ENCODE results near the gene TUFT1. TPM values are rescaled to one million over a fixed set of nuclear protein-coding genes. Genes with fewer than 3 reads are reported as not detected.

TUFT1 gene
- total and polyA plus RNA-seq, 9 of the 15 experiments (the other 6 are each of a cell fraction or from before 2014, with no cell fraction given) = 0.54 to 2.0 (median 1.7) TPM

DNA sequence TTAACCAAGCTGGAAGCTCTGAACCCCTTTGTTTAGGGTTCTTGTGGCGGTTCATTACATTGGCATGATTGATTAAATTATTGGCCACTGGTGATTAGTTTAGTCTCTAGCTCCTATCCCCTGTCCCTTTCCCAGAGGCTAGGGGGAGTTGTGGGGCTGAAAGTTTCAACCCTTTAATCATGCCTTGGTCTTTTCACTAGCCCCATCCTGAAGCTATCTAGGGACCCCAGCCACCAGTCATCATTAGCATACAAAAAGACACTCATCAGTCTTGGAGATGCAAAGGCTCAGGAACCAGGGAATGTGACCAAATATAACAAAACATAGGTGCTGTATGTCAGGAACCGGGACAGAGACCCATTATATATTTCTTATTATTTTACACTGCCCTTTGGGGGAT lies 37.1 kb downstream of the TUFT1 start (continued):
- TF ChIP-seq, protein P1, sequence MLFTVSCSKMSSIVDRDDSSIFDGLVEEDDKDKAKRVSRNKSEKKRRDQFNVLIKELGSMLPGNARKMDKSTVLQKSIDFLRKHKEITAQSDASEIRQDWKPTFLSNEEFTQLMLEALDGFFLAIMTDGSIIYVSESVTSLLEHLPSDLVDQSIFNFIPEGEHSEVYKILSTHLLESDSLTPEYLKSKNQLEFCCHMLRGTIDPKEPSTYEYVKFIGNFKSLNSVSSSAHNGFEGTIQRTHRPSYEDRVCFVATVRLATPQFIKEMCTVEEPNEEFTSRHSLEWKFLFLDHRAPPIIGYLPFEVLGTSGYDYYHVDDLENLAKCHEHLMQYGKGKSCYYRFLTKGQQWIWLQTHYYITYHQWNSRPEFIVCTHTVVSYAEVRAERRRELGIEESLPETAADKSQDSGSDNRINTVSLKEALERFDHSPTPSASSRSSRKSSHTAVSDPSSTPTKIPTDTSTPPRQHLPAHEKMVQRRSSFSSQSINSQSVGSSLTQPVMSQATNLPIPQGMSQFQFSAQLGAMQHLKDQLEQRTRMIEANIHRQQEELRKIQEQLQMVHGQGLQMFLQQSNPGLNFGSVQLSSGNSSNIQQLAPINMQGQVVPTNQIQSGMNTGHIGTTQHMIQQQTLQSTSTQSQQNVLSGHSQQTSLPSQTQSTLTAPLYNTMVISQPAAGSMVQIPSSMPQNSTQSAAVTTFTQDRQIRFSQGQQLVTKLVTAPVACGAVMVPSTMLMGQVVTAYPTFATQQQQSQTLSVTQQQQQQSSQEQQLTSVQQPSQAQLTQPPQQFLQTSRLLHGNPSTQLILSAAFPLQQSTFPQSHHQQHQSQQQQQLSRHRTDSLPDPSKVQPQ (CRISPR knock-in tag; IDR thresholded peaks at IDR 0.05; ENCODE audit: borderline replicate concordance) = no peak
- TF ChIP-seq ZNF134 (CRISPR knock-in tag; conservative IDR thresholded peaks at IDR 0.05) (no peak), ZNF253 (CRISPR knock-in tag; conservative IDR thresholded peaks at IDR 0.05) (no peak), ZFX (CRISPR knock-in tag; IDR thresholded peaks at IDR 0.05) (no peak), OTX1 (CRISPR knock-in tag; IDR thresholded peaks at IDR 0.05) (no peak), NELFE (IDR thresholded peaks at IDR 0.05; ENCODE audit: insufficient read depth, insufficient read length) (no peak)

DNA sequence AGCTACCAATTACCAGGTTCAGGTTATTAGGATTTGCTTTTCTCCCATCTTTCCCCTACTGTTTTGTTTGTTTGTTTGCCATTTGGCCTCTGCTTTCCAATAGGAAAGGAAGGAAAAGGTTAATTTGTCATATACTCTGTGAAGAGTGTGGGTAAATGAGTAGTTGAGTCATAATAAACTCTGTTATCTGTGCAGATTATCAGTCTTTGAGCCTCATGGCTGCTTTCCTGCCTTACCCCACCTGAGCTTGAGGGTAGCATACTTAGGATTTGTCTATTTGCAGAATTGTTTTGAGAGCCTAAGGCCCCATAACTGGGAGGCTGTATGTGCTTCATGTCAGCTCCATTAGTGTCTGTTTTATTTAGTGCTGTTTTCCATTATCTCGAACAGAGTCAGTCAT lies 38.8 kb downstream of the TUFT1 start:
- no peak overlapping the region for H3K4me2 ChIP-seq (ENCODE audit: insufficient read depth, low read length)
- ATAC-seq = no peak
- no peak overlapping the region for H3K4me3 ChIP-seq
- POLR2A ChIA-PET = interaction anchor here (0.6 to 1.6 kb wide), 6 partner anchors 10 to 253 kb away, joined by 3 to 7 read pairs (median 3); partner anchors contain the start of gene RORC
- intact Hi-C loops (cut with micrococcal nuclease) = loop anchor here (5.0 kb wide), 1 partner anchor 37 kb away; the partner anchor contains the start of gene TUFT1
- TF ChIP-seq NCOR1 (IDR thresholded peaks at IDR 0.05) = no peak
- no peak for TF ChIP-seq NBN (IDR thresholded peaks at IDR 0.05; ENCODE audit: low read depth)
- TF ChIP-seq ZBED1 (IDR thresholded peaks at IDR 0.05) = no peak
- no peak for TF ChIP-seq NFXL1 (CRISPR knock-in tag; IDR thresholded peaks at IDR 0.05)
- no peak for TF ChIP-seq TEAD2 (tag; IDR thresholded peaks at IDR 0.05)
- TF ChIP-seq PPARD (CRISPR knock-in tag; IDR thresholded peaks at IDR 0.05) = no peak
- TF ChIP-seq, protein P2, sequence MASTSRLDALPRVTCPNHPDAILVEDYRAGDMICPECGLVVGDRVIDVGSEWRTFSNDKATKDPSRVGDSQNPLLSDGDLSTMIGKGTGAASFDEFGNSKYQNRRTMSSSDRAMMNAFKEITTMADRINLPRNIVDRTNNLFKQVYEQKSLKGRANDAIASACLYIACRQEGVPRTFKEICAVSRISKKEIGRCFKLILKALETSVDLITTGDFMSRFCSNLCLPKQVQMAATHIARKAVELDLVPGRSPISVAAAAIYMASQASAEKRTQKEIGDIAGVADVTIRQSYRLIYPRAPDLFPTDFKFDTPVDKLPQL (IDR thresholded peaks at IDR 0.05; ENCODE audit: extremely low read depth, insufficient read length) = no peak
- no peak for TF ChIP-seq SMARCB1 (IDR thresholded peaks at IDR 0.05; ENCODE audit: insufficient read length, low read depth)
- TF ChIP-seq, protein P3, sequence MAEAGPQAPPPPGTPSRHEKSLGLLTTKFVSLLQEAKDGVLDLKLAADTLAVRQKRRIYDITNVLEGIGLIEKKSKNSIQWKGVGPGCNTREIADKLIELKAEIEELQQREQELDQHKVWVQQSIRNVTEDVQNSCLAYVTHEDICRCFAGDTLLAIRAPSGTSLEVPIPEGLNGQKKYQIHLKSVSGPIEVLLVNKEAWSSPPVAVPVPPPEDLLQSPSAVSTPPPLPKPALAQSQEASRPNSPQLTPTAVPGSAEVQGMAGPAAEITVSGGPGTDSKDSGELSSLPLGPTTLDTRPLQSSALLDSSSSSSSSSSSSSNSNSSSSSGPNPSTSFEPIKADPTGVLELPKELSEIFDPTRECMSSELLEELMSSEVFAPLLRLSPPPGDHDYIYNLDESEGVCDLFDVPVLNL (CRISPR knock-in tag; IDR thresholded peaks at IDR 0.05; ENCODE audit: low read depth) = no peak
- TF ChIP-seq NEUROD1 (IDR thresholded peaks at IDR 0.05; ENCODE audit: borderline replicate concordance, low read depth, low read length, partially characterized antibody) = no peak
- no peak for TF ChIP-seq ZNF143 (CRISPR knock-in tag; IDR thresholded peaks at IDR 0.05)
- TF ChIP-seq, protein P4, sequence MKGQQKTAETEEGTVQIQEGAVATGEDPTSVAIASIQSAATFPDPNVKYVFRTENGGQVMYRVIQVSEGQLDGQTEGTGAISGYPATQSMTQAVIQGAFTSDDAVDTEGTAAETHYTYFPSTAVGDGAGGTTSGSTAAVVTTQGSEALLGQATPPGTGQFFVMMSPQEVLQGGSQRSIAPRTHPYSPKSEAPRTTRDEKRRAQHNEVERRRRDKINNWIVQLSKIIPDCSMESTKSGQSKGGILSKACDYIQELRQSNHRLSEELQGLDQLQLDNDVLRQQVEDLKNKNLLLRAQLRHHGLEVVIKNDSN (CRISPR knock-in tag; IDR thresholded peaks at IDR 0.05) = no peak
- WGBS (ENCODE audit: insufficient coverage, low coverage, missing lambda C conversion rate) = 38% methylated on average over 1 of the region's 1 CpG
- no peaks in the 10 kb centered on the region; the same call in 2 of the 3 replicates for H3K36me3 ChIP-seq (ENCODE audit: control insufficient read depth, insufficient read depth, low read length)
- H3K27ac ChIP-seq (ENCODE audit: extremely low read depth, low read depth, low read length) = no peak overlapping the region
- DNase-seq (ENCODE audit: extremely low read depth in 1 of 4, low spot score in 3 of 4) = no peak
- H4K20me1 ChIP-seq (replicated peaks; ENCODE audit: control insufficient read depth, insufficient read depth, low read length) = no peaks in the 10 kb centered on the region
- in situ Hi-C loops (cut with MboI) = no loop called here
- FAIRE-seq = no peak
- no peaks in the 10 kb centered on the region for H3K79me2 ChIP-seq (ENCODE audit: control insufficient read depth, insufficient read depth, low read length)
- no peak overlapping the region for H2AFZ ChIP-seq (ENCODE audit: low read depth, low read length)
- no peaks in the 10 kb centered on the region for H3K9me3 ChIP-seq (replicated peaks; ENCODE audit: control insufficient read depth, insufficient read depth, low read depth, low read length)
- CTCF ChIA-PET (ENCODE audit: low intra/inter-chr PET ratio) = no interaction called here
- no peak overlapping the region for H3K9ac ChIP-seq (ENCODE audit: insufficient read depth in 1 of 2, low read depth in 2 of 2, low read length in 2 of 2)
- peaks cover 11 to 30% of the 10 kb centered on the region in 2 experiments; a peak in 4 of 5 replicates for H3K4me1 ChIP-seq (replicated peaks in 1 of 2; ENCODE audit: control insufficient read depth in 2 of 2, insufficient read depth in 2 of 2, low read length in 2 of 2)
- no peaks in the 10 kb centered on the region for H3K9me1 ChIP-seq (ENCODE audit: control insufficient read depth, insufficient read depth, low read length)
- no peaks in the 10 kb centered on the region for H3K27me3 ChIP-seq (ENCODE audit: control insufficient read depth in 2 of 2, insufficient read depth in 2 of 2, low read length in 2 of 2)
- BruUV-seq (replicated peaks) = no TSS peak

Data from K562 (cell line).